Kidney capillary endothelial cell (primary cell): ENCODE results near the gene TBC1D14.
"Not testable (repeated sequence)": the region's sequence is repeated elsewhere in the genome, so short reads cannot be mapped to it uniquely, and the experiment has no call there.

Source experiments
- DNase-seq: peaks from one replicate; pipeline ENCODE4 v3.0.0-alpha.2; 2018; ENCODE audit warnings: low spot score

TBC1D14 gene

DNA sequence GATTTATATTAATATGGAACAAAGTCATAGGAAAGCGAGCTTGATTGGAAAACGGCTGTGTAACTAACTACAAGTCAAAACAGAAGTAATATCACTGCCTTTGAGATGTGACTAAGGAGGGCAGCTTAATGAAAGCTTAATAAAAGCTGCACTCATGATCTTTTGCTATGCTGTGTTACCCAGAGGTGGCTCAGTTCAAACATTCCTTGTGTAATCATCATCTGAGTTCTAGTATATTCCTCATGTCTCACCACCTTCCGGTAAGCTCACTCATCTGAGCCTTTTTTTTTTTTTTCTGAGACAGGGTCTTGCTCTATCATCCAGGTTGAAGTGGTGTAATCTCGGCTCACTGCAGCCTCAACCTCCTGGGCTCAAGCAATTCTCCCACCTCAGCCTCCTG lies 153.2 kb downstream of the TBC1D14 start:
- no peak for DNase-seq

DNA sequence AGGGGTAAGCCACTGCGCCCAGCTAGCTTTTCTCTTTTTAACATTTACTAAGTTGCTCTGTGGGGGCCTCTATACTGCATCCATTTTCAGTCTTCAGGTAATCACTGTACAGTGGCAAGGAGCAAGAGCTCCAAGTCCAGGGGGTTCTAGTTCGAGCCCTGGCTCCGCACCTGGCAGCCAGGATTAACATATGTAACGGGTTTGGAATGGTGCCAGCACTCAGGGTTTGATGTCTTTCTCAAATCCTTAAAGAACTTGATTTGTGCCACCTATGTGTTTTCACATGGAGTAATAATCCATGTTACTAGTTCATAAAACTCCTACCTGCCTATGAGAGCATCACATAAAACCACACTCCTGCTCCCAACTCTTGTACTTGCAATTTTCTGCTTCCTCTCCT lies 153.7 kb downstream of the TBC1D14 start:
- no peak for DNase-seq

DNA sequence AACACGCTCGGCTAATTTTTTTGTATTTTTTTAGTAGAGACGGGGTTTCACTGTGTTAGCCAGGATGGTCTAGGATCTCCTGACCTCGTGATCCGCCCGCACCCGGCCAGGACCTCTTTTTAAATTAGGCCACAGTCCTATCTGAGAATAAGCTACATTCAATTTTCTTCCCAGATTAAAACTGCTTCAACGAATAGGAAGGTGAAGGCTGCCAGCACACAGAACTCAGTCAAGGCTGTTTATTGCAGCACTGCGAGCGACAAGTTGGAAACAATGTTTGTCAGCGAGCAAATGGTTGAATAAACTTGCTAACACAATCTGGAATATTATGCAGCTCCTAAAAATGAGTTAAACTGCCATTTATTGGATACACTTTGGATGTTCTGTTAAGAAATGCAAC lies 156.4 kb downstream of the TBC1D14 start:
- no peak for DNase-seq

DNA sequence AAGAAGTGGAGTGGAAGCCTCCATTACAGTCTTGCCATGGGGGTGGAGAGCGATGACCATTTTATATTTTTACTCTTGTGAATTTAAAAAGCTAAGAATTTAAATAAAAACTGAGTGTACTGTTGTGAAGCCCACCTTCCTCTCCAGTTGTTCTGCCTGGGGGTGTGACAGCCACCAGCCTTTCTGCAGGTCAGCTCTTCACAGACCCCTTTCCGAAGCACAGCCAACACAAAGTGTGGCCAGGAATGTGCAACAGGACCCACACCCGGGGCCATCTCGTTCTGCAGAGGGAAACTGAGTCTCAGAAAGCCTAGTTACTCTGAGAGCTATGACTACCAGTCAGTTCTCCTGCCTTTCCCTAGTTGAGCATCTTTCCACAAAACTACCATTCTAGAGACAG lies 156.9 kb downstream of the TBC1D14 start:
- no peak for DNase-seq

DNA sequence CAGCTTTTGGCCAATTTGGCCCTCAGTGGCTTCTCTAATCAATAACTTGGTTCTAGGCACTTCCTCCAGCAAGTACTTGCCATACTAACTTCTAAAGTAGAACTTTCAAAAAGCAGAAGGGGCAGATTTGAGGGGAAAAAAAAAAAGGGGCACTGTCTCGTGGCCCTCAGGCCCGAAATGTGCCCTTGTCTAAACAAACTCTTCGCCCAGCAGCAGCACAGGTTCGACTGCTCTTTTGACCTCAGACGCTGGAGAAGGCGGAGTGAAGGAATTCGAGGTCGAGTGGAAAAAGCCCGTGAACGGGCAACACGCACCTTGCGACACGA lies 157.5 kb downstream of the TBC1D14 start:
- no peak for DNase-seq

DNA sequence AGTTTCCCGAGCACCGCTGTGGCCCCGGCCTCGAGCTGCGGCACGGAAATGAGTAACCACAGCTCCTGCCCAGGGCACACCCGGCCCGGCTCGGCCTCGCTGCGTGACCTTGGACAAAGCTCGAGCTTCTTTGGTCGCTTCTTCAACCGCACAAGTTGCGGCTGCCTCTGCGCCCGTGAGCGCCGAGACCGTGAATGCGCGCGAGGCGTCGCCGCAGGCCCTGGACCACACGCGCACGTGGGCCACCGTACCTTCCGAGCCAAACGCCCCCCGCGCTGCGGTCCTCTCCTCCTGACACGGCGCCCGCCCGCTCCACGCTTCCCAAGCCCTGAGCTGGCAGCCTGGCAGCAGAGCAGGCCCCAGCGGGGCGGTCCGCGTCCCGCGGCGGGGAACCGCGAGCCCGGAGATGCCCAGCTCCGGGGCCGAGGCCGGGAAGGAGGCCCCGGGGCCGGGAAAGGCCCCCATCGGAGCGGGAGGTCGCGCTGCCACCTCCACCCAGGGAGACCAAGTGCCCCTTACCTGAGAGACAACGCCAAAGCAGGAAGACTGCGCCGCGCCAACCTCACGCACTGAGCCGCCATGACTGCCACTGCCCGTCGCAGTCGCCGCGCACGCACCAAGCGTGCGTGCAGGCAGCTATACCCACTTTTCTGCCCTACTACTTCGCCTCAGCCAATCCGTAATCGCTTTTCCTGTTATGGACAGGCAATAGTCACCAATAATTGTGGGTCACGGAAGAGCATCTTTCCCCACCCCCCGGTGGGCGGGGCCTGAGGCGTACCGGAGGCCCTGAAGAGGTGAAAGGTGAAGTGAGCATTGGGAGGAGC lies 158.0 kb downstream of the TBC1D14 start, which contains the start of gene GRPEL1:
Gene GRPEL1, minus strand, starts transcription at position 613 of the 827 bp plus-strand sequence. Its CDS starts 32 bp downstream, at position 581.
- DNase-seq, result peak; percentile 100

DNA sequence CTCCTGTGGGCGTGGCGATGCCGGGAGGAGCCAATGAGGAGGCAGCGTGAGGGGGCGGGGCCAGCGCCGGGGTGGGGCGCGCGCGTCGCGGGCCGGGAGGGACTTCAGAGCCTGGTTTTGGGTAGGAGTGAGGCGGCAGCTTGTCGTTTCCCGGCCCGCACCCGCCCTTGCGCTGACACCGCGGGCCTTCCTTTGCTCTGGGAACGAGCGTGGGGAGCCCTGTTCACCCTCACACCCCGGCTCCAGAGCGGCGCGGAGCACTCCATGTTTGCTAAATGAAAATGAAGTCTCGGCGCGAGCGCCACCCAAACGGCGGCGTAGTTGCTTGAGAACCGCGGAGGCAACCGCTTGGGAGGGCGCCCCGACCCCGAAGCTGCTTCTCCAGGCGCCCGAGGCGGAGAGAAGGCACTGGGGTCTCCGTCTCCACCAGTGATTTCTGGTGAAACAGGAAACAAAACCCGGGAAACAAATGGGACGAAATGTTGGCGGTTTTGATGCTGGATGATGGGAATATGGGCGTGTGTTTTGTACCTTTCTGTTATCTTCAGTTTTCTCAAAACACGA lies 158.7 kb downstream of the TBC1D14 start:
- DNase-seq, result no peak

DNA sequence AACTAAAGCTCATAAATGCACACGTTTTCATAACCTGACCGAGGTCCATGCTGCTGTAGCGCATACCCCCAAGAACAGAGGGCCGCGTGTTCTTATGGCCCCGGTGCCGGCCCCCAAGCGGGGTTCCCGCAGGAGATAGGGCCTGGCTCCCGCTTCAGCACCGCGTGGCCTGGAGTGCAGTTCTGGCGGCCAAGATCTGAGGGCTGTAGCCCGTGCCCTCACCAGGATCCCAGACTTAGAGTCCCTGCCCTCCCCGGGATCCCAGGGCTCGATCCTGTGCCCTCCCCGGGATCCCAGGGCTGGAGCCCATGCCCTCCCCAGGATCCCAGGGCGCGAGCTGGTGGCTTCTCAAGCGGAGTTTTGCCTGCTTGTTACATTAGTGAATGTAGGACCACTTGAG lies 159.3 kb downstream of the TBC1D14 start:
- no peak for DNase-seq

DNA sequence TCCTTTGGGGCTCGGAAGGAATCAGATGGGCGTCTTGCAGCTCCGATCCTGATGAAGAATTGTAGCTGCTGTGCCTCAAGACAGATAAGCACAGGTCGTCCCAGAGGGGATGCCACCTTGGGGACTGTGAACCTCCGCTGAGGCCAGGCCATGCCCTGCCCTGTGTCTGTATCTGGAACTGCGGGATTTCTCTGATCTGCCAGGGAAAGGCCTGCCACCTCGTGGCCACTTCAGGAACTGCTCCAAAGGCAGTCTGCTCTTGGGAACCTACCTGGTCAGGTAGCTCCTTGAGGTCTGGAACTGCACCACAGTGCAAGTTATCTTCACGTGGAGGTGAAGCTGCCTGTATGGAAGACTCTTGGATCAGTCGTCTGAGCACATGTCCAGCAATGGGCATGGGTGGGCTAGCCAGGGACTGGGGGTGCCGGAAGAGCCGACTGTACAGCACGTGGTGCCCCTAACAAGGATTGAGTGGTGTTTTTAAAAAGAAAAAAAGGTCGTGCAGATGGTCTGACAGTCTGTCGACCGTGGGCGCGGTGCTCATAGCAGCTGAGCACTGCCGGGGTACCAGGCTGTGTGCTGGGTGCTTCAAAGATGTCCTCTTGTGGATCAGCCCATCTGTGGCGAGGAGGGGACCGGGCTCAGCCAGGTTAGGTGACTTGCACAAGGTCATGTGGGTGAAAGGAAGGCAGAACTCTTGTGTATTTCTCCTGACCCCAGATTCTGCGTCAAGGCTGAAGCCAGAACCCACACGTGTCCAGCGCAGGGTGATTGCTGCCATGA lies 161.3 kb downstream of the TBC1D14 start:
- DNase-seq, result peak; percentile 59

DNA sequence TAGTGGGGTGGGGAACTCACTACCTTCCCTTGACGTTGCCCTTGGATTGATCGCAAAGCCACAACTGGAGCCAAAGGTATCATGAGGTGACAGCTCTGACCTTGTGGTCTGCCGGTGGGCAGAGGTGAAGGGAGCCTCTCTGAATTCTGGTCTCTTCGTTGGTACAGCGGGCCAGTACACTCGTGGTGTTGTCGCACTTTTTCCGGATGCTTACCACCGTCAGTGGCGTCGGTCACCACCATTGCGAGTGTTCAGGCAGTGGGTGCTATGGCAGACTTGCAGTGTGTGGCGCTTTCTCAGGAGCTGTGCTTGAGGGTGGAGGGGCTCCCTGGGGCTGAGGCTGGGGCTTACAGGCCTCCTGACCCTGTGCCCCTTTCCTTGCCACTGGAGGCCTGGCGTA lies 163.4 kb downstream of the TBC1D14 start:
- DNase-seq, result no peak

DNA sequence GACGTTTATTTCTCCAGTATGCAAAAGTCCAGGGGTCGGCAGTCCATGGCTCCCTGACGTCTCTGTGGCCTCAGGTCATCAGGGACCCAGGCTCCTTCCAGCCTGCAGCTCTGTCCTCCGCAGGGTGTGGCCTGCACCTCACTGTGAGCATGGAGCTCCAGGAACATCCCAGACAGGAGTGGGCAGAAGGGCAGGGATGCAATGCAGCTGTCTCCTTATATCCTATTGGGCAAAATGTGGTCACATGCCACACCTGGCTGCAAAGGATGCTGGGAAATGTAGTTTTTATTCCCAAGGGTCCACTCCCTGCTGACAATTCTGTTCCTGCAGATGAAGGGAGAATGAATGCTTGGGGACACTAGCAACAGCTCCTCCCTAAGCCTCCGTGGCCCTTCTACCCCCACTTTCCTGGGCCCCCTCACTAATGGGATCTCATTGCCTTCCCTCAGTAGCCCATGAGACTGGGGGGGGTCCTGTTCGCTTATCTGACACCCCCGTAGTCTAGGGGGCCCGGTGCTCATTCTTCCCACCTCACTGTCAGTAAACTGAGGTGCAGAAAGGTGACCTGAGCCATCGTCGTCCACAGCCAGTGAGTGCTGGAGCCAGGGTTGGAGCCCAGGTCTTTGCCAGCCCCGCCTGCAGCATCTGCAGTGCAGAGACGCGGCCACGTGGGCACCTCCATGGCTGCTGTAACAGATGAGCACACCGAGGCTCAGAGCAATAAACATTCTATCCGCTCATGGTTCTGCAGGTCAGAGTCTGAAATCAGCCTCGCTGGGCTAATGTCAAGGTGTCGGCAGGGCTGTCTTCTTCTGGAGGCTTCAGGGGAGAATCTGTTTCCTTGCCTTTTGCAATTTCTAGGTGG lies 164.1 kb downstream of the TBC1D14 start:
- peak; percentile 22 for DNase-seq

DNA sequence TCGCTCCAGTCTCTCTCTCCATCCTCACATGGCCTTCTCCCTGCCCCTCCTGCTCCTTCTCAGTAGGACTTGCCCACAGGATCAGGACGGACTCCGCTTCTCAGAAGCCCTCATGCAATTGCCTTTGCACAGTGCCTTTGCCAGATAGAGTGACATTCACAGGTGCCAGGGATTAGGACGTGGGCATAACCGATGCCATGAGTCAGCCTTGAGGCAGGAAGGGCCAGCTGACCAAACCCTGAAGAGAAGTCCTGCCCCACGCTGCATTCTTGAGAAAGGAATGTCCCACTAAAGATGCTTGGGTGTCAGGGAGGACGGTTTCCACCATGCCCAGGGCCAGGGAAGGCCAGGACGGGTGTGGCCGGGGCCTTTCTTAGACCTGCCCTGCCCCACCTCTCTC lies 164.8 kb downstream of the TBC1D14 start:
- no peak for DNase-seq

DNA sequence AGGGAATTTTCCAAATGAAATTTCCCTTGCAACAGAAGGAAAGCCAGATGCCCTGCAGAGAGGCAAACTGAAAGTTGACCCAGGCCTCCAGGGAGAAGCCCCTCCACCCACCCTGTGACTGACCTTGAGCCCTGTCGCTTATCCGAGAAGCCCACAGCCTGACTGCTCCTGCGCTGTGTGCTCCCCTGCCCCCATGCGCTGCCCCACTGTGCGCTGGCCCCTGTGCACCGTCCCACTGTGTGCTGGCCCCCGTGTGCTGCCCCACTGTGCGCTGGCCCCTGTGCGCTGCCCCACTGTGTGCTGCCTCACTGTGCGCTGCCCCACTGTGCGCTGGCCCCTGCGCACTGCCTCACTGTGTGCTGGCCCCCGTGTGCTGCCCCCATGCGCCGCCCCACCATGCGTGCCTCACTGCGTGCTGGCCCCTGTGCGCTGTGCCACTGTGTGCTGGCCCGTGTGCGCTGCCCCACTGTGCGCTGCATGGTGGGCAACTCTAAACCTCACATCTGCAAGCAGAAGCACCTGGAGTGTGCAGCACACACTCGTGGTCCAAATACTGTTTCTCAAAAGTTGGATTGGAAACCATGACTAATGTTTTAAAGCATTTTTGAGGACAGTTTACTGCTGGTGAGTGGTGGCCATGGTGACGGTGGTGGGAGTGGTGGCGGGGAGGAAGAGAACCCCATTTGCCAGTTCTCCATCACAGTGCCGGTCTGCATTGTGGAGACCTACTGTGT lies 166.5 kb downstream of the TBC1D14 start:
- DNase-seq, result no peak

DNA sequence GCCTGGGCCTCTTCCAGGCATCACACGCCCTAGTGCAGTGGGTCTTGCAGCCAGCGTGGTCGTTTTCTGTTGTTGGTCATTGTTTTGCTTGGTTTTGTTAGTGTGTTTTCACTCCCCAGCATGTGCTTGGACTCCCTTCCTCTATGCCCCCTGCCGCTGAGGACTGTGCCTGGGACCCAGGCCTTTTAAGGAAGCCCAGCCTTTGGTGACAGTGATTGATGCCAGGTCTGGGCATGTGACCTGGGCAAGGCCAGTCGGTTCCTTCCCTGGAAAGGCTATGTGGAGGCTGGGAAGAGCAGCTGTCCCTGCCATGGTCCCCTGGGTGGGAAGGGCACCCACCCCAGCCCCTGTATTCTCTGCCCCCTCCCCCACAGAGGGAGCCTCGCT lies 167.1 kb downstream of the TBC1D14 start:
- no peak for DNase-seq

DNA sequence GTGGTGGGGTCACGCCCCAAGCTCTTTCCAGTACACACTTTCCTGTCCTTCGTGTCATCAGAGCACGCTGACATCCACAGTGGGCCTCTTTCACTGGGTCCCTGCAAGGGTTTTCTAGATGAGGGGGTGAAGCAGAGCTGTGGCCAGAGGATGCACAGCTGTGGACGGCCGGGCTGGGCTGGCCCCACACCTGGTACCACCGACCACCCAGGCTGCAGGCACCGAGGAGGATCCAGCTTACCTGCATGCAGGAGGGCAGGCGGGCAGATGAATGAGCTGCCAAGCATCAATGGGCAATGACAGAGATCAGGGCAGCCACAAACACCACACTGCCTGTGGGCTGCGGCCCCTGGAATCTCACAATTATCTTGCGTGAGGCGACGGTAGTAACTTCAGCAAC lies 167.7 kb downstream of the TBC1D14 start:
- no peak for DNase-seq

DNA sequence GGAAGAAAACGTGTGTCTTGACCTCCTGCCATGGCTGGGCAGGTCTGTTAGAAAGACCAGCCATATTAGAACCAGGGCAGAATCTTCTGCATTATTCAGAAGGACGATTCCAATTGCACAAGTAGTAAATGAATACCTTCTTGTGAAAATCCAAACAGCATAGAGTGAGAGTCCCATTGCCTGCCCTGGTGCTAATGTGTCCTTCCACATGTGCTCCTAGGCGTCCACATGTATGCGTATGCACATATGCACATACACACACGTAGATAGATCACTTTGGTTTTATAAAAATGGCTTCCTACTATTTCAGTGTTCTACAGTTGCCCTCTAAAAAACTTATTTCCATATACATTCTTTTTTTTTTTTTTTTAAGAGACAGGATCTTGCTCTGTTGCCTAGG lies 168.4 kb downstream of the TBC1D14 start:
- DNase-seq, result no peak

DNA sequence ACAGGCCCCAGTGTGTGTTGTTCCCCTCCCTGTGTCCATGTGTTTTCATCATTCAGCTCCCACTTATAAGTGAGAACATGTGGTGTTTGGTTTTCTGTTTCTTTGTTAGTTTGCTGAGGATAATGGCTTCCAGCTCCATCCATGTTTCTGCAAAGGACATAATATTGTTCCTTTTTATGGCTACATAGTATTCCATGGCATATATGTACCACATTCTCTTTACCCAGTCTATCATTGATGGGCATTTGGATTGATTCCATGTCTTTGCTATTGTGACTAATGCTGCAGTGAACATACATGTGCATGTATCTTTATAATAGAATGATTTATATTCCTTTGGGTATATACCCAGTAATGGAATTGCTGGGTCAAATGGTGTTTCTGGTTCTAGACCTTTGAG lies 169.9 kb downstream of the TBC1D14 start:
- DNase-seq, result not testable (repeated sequence)

DNA sequence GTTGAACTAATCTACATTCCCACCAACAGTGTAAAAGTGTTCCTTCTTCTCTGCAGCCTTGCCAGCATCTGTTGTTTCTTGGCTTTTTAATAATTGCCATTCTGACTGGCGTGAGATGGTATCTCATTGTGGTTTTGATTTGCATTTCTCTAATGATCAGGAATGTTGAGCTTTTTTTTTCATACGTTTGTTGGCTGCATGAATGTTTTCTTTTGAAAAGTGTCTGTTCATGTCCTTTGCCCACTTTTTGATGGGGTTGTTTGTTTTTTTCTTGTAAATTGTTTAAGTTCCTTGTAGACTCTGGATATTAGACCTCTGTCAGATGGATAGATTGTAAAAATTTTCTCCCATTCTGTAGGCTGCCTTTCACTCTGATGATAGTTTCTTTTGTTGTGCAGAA lies 170.3 kb downstream of the TBC1D14 start:
- DNase-seq, result not testable (repeated sequence)
